ENCODE data around the gene ISCU. TPM values are rescaled to one million over a fixed set of nuclear protein-coding genes. Genes with fewer than 3 reads are reported as not detected.

Gene ISCU
- total and polyA plus RNA-seq, 9 of the 15 experiments (the other 6 are each of a cell fraction or from before 2014, with no cell fraction given) = 15.9 to 92.5 (median 77.3) TPM

GRCh38 chr12:108560752-108561719, 1.4 kb upstream of the ISCU start, which contains the start of gene SART3 (continued):
- TF ChIP-seq MITF (IDR thresholded peaks at IDR 0.05) = 0 out of 2 replicates have a peak, but pooled peaks have one; percentile 11
- peak; percentile 65 for TF ChIP-seq NKRF (IDR thresholded peaks at IDR 0.05; ENCODE audit: borderline replicate concordance)
- no peak for TF ChIP-seq PURB (CRISPR knock-in tag; IDR thresholded peaks at IDR 0.05; ENCODE audit: low read depth)
- no peak for TF ChIP-seq PTTG1 (tag; IDR thresholded peaks at IDR 0.05; ENCODE audit: low read depth)
- no peak for TF ChIP-seq HDAC2 (IDR thresholded peaks at IDR 0.05)
- peak; percentile 77; the same call in 1 of the 2 replicates for TF ChIP-seq CGGBP1 (CRISPR knock-in tag; IDR thresholded peaks at IDR 0.05)
- TF ChIP-seq PYGO2 (tag; IDR thresholded peaks at IDR 0.05) = no peak
- TF ChIP-seq PHB (CRISPR knock-in tag; IDR thresholded peaks at IDR 0.05) = no peak
- TF ChIP-seq ELF2 (CRISPR knock-in tag; IDR thresholded peaks at IDR 0.05) = peak; percentile 92
- TF ChIP-seq PCBP1 (IDR thresholded peaks at IDR 0.05; ENCODE audit: low read depth, low read length, poor library complexity, severe bottlenecking) = no peak
- no peak for TF ChIP-seq RCOR1 (IDR thresholded peaks at IDR 0.05; ENCODE audit: borderline replicate concordance in 1 of 2, low read depth in 2 of 2, low read length in 2 of 2)
- no peak for TF ChIP-seq LEF1 (IDR thresholded peaks at IDR 0.05)
- no peak for TF ChIP-seq DLX4 (CRISPR knock-in tag; IDR thresholded peaks at IDR 0.05)
- peak; percentile 95 for TF ChIP-seq C11orf30 (IDR thresholded peaks at IDR 0.05; ENCODE audit: low read depth)
- 0 out of 2 replicates have a peak, but pooled peaks have one; percentile 25 for TF ChIP-seq GATAD2B (IDR thresholded peaks at IDR 0.05; ENCODE audit: borderline replicate concordance)
- TF ChIP-seq HMG20B (CRISPR knock-in tag; IDR thresholded peaks at IDR 0.05) = no peak
- no peak; the same call in 1 of the 2 replicates for TF ChIP-seq MAX (CRISPR knock-in tag; IDR thresholded peaks at IDR 0.05)
- TF ChIP-seq CBFA2T2 (conservative IDR thresholded peaks at IDR 0.05) = no peak
- TF ChIP-seq CEBPB (tag; IDR thresholded peaks at IDR 0.05) = no peak
- TF ChIP-seq ZNF778 (CRISPR knock-in tag; IDR thresholded peaks at IDR 0.05) = no peak
- TF ChIP-seq RNF219 (CRISPR knock-in tag; IDR thresholded peaks at IDR 0.05) = no peak
